ENCODE results near the gene TRIM66. TPM values are rescaled to one million over a fixed set of nuclear protein-coding genes. Genes with fewer than 3 reads are reported as not detected.

Gene TRIM66
- total and polyA plus RNA-seq, 2 experiments from 2014 or later: 1.0 to 3.3 TPM

DNA sequence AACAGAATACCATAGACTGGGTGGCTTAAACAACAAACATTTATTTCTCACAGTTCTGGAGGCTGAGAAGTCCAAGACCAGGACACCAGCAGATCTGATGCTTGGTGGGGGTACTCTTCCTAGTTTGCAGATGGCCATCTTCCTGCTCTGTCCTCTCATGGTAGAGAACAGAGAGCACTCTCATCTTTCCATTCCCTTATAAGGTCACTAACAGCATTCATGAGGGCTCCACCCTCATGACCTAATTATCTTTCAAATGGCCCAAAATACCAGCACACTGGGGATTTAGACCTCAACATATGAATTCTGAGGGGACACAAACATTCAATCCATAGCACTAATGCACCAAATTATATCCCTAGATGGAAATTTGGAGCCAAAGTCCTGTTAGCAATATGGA lies 94.5 kb downstream of the TRIM66 start (continued):
- TF ChIP-seq, protein P1, sequence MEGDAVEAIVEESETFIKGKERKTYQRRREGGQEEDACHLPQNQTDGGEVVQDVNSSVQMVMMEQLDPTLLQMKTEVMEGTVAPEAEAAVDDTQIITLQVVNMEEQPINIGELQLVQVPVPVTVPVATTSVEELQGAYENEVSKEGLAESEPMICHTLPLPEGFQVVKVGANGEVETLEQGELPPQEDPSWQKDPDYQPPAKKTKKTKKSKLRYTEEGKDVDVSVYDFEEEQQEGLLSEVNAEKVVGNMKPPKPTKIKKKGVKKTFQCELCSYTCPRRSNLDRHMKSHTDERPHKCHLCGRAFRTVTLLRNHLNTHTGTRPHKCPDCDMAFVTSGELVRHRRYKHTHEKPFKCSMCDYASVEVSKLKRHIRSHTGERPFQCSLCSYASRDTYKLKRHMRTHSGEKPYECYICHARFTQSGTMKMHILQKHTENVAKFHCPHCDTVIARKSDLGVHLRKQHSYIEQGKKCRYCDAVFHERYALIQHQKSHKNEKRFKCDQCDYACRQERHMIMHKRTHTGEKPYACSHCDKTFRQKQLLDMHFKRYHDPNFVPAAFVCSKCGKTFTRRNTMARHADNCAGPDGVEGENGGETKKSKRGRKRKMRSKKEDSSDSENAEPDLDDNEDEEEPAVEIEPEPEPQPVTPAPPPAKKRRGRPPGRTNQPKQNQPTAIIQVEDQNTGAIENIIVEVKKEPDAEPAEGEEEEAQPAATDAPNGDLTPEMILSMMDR (conservative IDR thresholded peaks at IDR 0.05; ENCODE audit: low read depth in 2 of 2): no peak
- TF ChIP-seq CREB1 (CRISPR knock-in tag; IDR thresholded peaks at IDR 0.05; ENCODE audit: low read depth): no peak
- no peak for TF ChIP-seq EZH2phosphoT487 (IDR thresholded peaks at IDR 0.05; ENCODE audit: unreplicated experiment)
- no peak for TF ChIP-seq EZH2 (IDR thresholded peaks at IDR 0.05; ENCODE audit: low read depth, unreplicated experiment)
- TF ChIP-seq ZNF114 (CRISPR knock-in tag; IDR thresholded peaks at IDR 0.05): no peak
- TF ChIP-seq STAT1 (IDR thresholded peaks at IDR 0.05; ENCODE audit: unreplicated experiment): no peak
- TF ChIP-seq, protein P2, sequence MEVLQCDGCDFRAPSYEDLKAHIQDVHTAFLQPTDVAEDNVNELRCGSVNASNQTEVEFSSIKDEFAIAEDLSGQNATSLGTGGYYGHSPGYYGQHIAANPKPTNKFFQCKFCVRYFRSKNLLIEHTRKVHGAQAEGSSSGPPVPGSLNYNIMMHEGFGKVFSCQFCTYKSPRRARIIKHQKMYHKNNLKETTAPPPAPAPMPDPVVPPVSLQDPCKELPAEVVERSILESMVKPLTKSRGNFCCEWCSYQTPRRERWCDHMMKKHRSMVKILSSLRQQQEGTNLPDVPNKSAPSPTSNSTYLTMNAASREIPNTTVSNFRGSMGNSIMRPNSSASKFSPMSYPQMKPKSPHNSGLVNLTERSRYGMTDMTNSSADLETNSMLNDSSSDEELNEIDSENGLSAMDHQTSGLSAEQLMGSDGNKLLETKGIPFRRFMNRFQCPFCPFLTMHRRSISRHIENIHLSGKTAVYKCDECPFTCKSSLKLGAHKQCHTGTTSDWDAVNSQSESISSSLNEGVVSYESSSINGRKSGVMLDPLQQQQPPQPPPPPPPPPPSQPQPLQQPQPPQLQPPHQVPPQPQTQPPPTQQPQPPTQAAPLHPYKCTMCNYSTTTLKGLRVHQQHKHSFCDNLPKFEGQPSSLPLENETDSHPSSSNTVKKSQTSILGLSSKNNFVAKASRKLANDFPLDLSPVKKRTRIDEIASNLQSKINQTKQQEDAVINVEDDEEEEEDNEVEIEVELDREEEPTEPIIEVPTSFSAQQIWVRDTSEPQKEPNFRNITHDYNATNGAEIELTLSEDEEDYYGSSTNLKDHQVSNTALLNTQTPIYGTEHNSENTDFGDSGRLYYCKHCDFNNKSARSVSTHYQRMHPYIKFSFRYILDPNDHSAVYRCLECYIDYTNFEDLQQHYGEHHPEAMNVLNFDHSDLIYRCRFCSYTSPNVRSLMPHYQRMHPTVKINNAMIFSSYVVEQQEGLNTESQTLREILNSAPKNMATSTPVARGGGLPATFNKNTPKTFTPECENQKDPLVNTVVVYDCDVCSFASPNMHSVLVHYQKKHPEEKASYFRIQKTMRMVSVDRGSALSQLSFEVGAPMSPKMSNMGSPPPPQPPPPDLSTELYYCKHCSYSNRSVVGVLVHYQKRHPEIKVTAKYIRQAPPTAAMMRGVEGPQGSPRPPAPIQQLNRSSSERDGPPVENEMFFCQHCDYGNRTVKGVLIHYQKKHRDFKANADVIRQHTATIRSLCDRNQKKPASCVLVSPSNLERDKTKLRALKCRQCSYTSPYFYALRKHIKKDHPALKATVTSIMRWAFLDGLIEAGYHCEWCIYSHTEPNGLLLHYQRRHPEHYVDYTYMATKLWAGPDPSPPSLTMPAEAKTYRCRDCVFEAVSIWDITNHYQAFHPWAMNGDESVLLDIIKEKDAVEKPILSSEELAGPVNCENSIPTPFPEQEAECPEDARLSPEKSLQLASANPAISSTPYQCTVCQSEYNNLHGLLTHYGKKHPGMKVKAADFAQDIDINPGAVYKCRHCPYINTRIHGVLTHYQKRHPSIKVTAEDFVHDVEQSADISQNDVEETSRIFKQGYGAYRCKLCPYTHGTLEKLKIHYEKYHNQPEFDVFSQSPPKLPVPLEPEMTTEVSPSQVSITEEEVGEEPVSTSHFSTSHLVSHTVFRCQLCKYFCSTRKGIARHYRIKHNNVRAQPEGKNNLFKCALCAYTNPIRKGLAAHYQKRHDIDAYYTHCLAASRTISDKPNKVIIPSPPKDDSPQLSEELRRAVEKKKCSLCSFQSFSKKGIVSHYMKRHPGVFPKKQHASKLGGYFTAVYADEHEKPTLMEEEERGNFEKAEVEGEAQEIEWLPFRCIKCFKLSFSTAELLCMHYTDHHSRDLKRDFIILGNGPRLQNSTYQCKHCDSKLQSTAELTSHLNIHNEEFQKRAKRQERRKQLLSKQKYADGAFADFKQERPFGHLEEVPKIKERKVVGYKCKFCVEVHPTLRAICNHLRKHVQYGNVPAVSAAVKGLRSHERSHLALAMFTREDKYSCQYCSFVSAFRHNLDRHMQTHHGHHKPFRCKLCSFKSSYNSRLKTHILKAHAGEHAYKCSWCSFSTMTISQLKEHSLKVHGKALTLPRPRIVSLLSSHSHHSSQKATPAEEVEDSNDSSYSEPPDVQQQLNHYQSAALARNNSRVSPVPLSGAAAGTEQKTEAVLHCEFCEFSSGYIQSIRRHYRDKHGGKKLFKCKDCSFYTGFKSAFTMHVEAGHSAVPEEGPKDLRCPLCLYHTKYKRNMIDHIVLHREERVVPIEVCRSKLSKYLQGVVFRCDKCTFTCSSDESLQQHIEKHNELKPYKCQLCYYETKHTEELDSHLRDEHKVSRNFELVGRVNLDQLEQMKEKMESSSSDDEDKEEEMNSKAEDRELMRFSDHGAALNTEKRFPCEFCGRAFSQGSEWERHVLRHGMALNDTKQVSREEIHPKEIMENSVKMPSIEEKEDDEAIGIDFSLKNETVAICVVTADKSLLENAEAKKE (CRISPR knock-in tag; IDR thresholded peaks at IDR 0.05): no peak

DNA sequence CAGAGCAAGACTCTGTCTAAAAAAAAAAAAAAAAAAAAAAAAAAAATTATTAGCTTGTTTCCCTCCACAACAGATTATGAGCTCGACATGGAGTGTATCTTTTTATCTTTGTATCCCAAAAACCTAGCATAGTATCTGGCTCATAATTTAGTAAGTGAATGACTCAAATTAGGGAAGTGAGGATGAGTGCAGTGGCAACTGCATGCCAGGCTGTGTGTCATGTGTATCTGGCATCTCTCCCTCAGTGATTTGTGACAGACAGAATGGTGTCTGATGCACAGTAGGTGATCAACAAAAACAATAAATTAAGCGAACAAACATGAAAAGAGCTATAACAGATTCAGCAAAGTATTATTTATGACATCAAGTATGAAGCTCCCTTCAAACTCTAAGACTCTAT lies 95.7 kb downstream of the TRIM66 start:
- no peaks in the 10 kb centered on the region for H4K20me1 ChIP-seq (replicated peaks; ENCODE audit: insufficient read depth)
- Mint-ChIP-seq H3K27ac (no peak overlapping the region), H3K27me3 (ENCODE audit: insufficient read depth, low read depth, poor library complexity) (no peaks in the 10 kb centered on the region), H3K4me3 (no peak overlapping the region), H3K36me3 (ENCODE audit: low read depth) (0 out of 3 replicates have a peak, but pooled peaks cover 3% of the 10 kb centered on the region), H3K4me1 (peaks cover 3% of the 10 kb centered on the region; the same call in 1 of the 3 replicates), H3K9me3 (no peaks in the 10 kb centered on the region; the same call in 2 of the 3 replicates)
- H3K4me1 ChIP-seq (ENCODE audit: insufficient read depth): 0 out of 2 replicates have a peak, but pooled peaks cover 3% of the 10 kb centered on the region
- no peak overlapping the region for H3K27ac ChIP-seq (ENCODE audit: low read depth)
- no peak for DNase-seq (ENCODE audit: low spot score)
- no peaks in the 10 kb centered on the region for H3K9me2 ChIP-seq (ENCODE audit: insufficient read depth)
- no peak overlapping the region for H3K4me3 ChIP-seq
- no peaks in the 10 kb centered on the region for H3F3A ChIP-seq (replicated peaks; ENCODE audit: low read depth)
- no peak overlapping the region for H3K4me2 ChIP-seq
- H3K27me3 ChIP-seq (ENCODE audit: insufficient read depth): no peaks in the 10 kb centered on the region
- no peak for ATAC-seq
- H3K79me2 ChIP-seq (replicated peaks; ENCODE audit: insufficient read depth): peaks cover 7% of the 10 kb centered on the region
- H2AFZ ChIP-seq: no peak overlapping the region
- no peaks in the 10 kb centered on the region for H3K36me3 ChIP-seq (ENCODE audit: insufficient read depth)
- TF ChIP-seq JUNB (IDR thresholded peaks at IDR 0.05; ENCODE audit: unreplicated experiment): no peak
- TF ChIP-seq, protein P3, sequence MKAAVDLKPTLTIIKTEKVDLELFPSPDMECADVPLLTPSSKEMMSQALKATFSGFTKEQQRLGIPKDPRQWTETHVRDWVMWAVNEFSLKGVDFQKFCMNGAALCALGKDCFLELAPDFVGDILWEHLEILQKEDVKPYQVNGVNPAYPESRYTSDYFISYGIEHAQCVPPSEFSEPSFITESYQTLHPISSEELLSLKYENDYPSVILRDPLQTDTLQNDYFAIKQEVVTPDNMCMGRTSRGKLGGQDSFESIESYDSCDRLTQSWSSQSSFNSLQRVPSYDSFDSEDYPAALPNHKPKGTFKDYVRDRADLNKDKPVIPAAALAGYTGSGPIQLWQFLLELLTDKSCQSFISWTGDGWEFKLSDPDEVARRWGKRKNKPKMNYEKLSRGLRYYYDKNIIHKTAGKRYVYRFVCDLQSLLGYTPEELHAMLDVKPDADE (IDR thresholded peaks at IDR 0.05): no peak
- no peak for TF ChIP-seq ZNF114 (CRISPR knock-in tag; IDR thresholded peaks at IDR 0.05)
- no peak for TF ChIP-seq NANOG (IDR thresholded peaks at IDR 0.05; ENCODE audit: borderline replicate concordance)
- no peak for TF ChIP-seq CREB1 (CRISPR knock-in tag; IDR thresholded peaks at IDR 0.05; ENCODE audit: low read depth)
